GM12864 (cell line): ENCODE results near the gene DDX52.

ENCODE experiments used
- DNase-seq: peaks from one replicate; pipeline ENCODE4 v3.0.0-alpha.2; 2011; ENCODE audit warnings: low read depth
- H3K4me3 ChIP-seq: 2 replicates; pipeline ENCODE4 v1.5.1; 2011; ENCODE audit warnings: mild to moderate bottlenecking, low read depth, low read length, control low read depth
- TF ChIP-seq, protein P1 (sequence below): IDR thresholded peaks from 2 replicates; pipeline ENCODE4 v1.5.1; 2011; ENCODE audit warnings: low read depth, mild to moderate bottlenecking, moderate library complexity, low read length, control low read depth, inconsistent platforms; ENCODE audit errors: missing control alignments

The DDX52 gene

DNA sequence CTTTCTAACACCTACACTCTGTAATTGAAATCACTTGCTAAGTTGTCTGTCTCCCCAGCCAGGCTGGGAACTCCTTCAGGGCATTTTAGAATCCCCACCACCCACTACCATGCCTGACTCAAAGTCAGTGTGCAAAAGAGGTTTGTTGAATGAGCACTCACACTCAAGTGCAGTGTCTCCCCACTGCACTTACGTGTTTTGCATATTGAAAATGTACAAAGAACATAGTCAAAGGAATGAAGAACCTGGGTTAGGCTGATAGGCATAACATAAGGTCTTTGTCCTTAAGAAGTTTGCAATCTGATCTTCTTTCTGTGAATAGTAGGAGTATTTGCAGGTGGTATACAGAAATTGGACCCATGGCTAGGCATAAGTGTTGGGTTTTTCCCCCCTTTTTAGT, 33.8 kb upstream of the DDX52 start:
- H3K4me3 ChIP-seq: no peak overlapping the region
- TF ChIP-seq, protein P1, sequence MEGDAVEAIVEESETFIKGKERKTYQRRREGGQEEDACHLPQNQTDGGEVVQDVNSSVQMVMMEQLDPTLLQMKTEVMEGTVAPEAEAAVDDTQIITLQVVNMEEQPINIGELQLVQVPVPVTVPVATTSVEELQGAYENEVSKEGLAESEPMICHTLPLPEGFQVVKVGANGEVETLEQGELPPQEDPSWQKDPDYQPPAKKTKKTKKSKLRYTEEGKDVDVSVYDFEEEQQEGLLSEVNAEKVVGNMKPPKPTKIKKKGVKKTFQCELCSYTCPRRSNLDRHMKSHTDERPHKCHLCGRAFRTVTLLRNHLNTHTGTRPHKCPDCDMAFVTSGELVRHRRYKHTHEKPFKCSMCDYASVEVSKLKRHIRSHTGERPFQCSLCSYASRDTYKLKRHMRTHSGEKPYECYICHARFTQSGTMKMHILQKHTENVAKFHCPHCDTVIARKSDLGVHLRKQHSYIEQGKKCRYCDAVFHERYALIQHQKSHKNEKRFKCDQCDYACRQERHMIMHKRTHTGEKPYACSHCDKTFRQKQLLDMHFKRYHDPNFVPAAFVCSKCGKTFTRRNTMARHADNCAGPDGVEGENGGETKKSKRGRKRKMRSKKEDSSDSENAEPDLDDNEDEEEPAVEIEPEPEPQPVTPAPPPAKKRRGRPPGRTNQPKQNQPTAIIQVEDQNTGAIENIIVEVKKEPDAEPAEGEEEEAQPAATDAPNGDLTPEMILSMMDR: no peak
- no peak for DNase-seq

GRCh38 chr17:37676115-37676925, 33.1 kb upstream of the DDX52 start:
- no peak for DNase-seq
- no peak overlapping the region for H3K4me3 ChIP-seq
- TF ChIP-seq, protein P1: no peak

GRCh38 chr17:37674511-37674910, 31.3 kb upstream of the DDX52 start:
- no peak overlapping the region for H3K4me3 ChIP-seq
- TF ChIP-seq, protein P1: no peak
- DNase-seq: no peak

GRCh38 chr17:37673386-37673785, 30.1 kb upstream of the DDX52 start:
- TF ChIP-seq, protein P1: no peak
- no peak overlapping the region for H3K4me3 ChIP-seq
- DNase-seq: no peak

- no peak for DNase-seq
- H3K4me3 ChIP-seq: no peak overlapping the region
- TF ChIP-seq, protein P1: no peak
Observed at GRCh38 chr17:37672548-37673078, 29.4 kb upstream of the DDX52 start.

DNA sequence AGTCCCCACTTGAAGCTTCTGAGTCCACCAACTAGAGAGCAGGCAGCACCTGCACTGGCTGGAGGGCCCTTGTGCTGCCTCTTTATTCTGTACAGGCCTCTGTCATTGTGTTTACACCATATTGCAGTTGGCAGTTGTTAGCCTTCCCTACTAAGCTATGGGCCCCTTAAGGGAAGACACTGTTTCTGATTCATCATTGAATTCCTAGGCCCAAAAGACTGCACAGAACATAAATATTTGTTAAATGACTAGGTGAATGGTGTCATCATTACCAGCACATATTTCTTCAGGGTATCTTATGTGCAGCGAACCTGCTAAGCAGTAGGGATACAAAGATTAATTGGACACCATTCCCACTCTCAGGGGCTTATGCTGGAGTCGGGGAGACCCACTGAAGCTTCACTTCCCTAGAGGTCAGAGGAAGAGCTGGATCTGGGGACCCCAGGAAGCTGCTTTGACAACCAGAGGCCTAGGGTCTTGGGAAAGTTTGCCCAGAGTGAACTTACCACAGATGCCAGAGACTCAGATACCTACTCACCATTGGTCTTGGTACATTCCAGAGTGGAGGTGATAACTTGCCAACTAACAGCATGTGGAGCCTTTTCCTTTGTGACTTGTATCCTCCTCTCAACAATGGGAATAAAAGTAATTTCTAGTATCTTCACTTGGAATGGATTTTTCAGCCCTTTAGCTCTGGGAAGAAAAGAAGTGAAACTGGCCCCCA, 28.7 kb upstream of the DDX52 start:
- DNase-seq: no peak
- no peak overlapping the region for H3K4me3 ChIP-seq
- TF ChIP-seq, protein P1: no peak
